Neuron (in vitro differentiated cells): Measurements from ENCODE around the gene ARHGEF10L.

ENCODE experiments used
- H2AFZ ChIP-seq: one replicate; pipeline ENCODE4 v1.6.1; 2013; ENCODE audit warnings: low read depth, mild to moderate bottlenecking, inconsistent platforms, low read length, moderate library complexity
- H3K27me3 ChIP-seq: one replicate; pipeline ENCODE4 v1.6.1; 2013; ENCODE audit warnings: low read length; ENCODE audit not compliant: insufficient read depth
- H3K36me3 ChIP-seq: one replicate; pipeline ENCODE4 v1.6.1; 2013; ENCODE audit warnings: low read length; ENCODE audit not compliant: insufficient read depth
- H3K4me1 ChIP-seq: one replicate; pipeline ENCODE4 v1.6.1; 2013; ENCODE audit warnings: low read length; ENCODE audit not compliant: insufficient read depth
- H3K4me3 ChIP-seq: 2 replicates; pipeline ENCODE4 v1.5.1; 2013; ENCODE audit warnings: mild to moderate bottlenecking, low read length, moderate library complexity
- H3K9me3 ChIP-seq: one replicate; pipeline ENCODE4 v1.6.1; 2013; ENCODE audit warnings: low read length

The ARHGEF10L gene

DNA sequence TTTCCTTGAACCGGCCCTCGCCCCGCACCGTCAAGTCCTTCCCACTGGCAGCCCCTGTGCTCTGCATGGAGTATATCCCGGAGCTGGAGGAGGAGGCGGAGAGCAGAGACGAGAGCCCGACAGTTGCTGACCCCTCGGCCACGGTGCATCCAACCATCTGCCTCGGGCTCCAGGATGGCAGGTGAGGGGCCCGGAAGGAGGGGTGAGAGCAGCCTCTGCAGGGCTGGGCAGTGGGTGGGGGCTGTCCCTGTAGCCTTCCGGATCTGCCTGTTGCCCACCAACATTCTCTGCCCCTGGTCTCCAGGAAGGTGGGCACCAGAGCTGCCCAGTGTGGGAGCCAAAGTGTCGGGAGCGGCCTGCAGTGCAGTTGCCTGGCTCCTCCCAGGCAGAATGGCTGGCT is 116.4 kb downstream of the ARHGEF10L start:
- H3K9me3 ChIP-seq: no peaks in the 10 kb centered on the region
- H3K36me3 ChIP-seq: peaks cover 35% of the 10 kb centered on the region
- H3K4me3 ChIP-seq: no peak overlapping the region
- H2AFZ ChIP-seq: no peak overlapping the region
- H3K4me1 ChIP-seq: peaks cover 10% of the 10 kb centered on the region
- H3K27me3 ChIP-seq: no peaks in the 10 kb centered on the region

DNA sequence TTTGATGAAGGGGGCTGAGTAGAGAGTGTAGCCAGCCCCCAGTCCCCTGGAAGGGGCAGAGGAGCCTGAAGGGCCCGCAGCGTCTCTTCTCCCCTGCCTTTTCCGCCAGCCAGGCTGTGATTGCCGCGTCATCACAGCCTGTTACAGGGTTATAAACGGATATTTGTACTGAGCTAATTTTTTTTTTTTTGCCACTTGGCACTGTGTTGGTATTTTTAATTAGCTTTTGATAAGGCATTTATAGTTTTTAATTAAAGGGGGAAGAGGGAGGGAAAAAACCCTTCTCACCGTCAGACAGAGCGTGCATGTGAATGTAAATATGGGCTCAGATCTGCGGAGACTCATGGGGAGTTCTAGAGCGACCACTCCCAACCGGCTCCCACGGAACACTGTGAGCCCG is 117.9 kb downstream of the ARHGEF10L start:
- Histone ChIP-seq H2AFZ (no peak overlapping the region), H3K36me3 (peaks cover 35% of the 10 kb centered on the region), H3K4me3 (no peak overlapping the region), H3K4me1 (peaks cover 10% of the 10 kb centered on the region), H3K27me3 (no peaks in the 10 kb centered on the region), H3K9me3 (no peaks in the 10 kb centered on the region)

DNA sequence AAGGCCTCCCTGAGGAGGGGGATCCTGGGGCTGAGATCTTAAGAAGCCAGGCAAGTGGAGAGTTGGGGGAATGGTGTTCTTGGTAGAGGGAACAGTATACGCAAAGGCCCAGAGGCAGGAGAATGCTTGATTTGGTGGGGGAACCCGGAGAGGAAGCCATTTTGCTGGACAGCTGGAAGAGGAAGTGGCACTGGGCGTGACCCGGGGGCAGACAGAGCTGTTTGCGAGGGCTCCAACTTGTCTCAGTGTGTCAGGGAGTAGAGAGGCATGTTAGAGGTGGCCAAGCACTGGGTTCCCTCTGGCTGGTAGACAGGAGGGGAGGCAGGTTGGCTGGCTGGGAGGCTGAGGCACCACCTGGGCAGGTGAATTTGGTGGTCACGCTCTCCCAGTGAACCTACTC is 119.3 kb downstream of the ARHGEF10L start:
- H3K9me3 ChIP-seq: no peaks in the 10 kb centered on the region
- H3K27me3 ChIP-seq: no peaks in the 10 kb centered on the region
- no peaks in the 10 kb centered on the region for H3K4me1 ChIP-seq
- H3K36me3 ChIP-seq: peaks cover 35% of the 10 kb centered on the region
- no peak overlapping the region for H2AFZ ChIP-seq
- no peak overlapping the region for H3K4me3 ChIP-seq

DNA sequence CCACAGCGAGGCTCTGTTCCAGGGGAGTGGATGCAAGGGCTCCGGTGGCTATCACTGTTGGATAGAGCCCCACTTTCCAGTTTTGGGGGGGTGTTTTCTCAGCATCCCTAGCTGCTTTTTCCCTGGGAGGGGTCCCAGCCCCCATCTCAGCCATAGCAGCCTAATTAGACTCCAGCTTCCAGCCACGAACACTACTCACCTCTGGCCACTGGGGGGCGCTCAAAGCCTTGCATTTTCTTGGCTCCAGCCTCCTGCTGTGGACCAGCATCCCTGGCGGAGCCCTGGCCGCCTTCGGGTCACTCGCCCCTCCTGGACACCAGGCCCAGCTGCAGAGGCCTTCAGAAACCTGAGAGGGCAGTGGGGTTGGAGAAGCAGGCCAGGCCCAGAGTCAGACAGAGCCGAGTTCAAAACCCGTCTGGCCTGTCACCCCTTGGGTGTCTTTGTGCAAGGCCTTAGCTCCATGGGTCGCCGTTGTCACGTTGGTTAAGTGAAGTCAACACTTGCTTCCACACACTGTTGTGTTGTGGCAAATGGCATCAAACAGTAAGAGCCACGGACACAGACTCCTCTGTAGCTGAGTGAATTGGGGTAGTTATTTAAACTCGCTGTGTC is 122.2 kb downstream of the ARHGEF10L start:
- Histone ChIP-seq H3K9me3 (no peaks in the 10 kb centered on the region), H3K4me1 (no peaks in the 10 kb centered on the region), H3K36me3 (peaks cover 39% of the 10 kb centered on the region), H2AFZ (no peak overlapping the region), H3K4me3 (no peak overlapping the region), H3K27me3 (no peaks in the 10 kb centered on the region)

DNA sequence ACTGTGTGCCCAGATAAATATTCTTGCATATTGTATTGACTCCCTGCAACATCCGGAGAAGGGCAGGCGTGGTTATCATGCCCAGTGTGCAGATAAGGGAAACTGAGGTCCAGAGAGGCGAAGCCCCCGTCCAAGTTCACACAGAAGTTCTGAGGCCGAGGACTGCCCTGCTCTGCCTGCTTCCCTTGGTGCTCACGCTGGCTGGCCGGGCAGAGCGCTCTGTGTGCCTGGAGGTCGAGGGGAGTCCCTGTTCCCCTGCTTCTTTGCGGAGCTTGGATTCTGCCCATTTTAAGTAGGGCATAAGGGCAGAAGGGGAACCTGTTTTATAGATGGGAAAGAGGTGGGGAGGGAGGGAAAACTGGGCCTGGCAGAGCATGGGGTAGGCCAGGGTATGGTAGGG is 122.8 kb downstream of the ARHGEF10L start:
- Histone ChIP-seq H3K27me3 (no peaks in the 10 kb centered on the region), H3K9me3 (no peaks in the 10 kb centered on the region), H3K4me1 (no peaks in the 10 kb centered on the region), H2AFZ (no peak overlapping the region), H3K36me3 (peaks cover 35% of the 10 kb centered on the region), H3K4me3 (no peak overlapping the region)

DNA sequence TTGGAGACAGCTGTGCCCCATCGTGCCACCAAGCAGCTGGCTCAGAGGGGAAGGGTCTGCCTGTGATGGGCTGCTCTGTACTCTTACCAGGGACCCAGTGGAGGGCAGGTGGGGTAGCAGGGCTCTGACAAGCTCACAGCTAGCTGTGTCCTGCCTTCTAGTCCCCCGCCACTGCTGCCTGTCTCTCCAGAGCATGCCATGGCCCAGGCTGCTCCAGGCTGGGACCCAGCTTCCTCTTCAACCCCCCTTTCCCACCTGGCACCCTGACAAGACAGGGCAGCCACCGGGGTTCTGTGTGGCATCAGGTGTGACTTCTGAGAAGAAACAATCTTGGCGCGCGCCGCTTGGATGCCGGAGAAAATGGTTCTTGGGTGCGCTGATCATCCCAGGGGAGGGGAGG is 123.3 kb downstream of the ARHGEF10L start:
- H2AFZ ChIP-seq: no peak overlapping the region
- no peaks in the 10 kb centered on the region for H3K9me3 ChIP-seq
- H3K27me3 ChIP-seq: no peaks in the 10 kb centered on the region
- H3K4me3 ChIP-seq: no peak overlapping the region
- H3K36me3 ChIP-seq: peaks cover 33% of the 10 kb centered on the region
- H3K4me1 ChIP-seq: no peaks in the 10 kb centered on the region

DNA sequence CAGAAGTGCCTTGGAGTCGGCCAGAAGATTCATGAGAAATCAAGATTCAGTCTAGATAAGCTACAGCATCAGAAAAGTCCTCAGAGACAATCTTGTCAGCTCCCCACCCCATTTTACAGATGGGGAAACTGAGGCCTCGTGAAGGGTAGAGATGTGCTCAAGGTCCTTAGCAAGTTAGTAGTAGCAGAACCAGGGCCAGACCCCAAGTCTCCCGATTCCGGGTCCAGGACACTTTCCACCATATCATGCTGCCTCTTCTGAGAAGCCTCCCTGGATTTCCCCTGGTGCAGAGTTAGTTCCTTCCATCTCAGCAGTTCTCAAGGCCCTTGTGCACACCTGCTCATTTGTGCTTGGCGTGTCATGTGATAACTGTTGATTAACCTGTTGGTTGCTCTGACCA is 124.1 kb downstream of the ARHGEF10L start:
- Histone ChIP-seq H3K27me3 (no peaks in the 10 kb centered on the region), H3K4me1 (no peaks in the 10 kb centered on the region), H2AFZ (no peak overlapping the region), H3K36me3 (peaks cover 27% of the 10 kb centered on the region), H3K9me3 (no peaks in the 10 kb centered on the region), H3K4me3 (no peak overlapping the region)

DNA sequence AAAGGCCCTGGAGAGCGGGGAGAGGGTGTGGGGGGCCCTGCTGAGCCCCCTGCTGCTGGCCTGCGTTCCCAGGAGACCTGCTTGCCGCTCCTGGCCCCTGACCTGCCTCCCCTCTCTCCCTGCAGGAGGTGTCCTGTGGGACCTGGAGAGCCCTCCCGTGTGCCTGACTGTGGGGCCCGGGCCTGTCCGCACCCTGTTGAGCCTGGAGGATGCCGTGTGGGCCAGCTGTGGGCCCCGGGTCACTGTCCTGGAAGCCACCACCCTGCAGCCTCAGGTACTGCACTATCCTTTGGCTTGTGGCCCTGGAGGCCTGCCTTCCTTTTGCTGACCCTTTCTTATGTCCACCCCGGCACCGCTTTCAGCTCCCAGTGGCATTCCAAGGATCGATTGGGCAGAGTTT is 124.8 kb downstream of the ARHGEF10L start:
- no peak overlapping the region for H3K4me3 ChIP-seq
- H3K9me3 ChIP-seq: no peaks in the 10 kb centered on the region
- H3K27me3 ChIP-seq: no peaks in the 10 kb centered on the region
- peaks cover 20% of the 10 kb centered on the region for H3K36me3 ChIP-seq
- H2AFZ ChIP-seq: no peak overlapping the region
- no peaks in the 10 kb centered on the region for H3K4me1 ChIP-seq

DNA sequence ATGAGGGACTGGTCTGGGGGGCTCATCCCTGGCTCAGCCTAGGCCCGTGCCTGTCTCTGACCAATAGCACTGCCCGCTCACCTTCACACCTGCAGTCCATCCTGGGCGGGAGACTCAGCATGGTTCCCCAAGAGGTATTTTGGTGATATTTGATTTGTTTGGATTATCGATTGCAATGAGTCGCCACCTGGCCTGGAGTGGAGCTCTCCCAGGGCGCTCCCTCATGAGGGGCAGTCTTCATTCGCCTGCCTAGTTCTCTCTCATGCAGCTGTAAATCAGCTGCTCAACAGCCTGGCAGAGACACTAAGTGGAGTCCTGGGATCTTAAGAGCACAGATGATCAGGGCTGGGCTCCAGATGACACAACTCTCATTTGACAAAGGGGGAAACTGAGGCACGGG is 125.6 kb downstream of the ARHGEF10L start:
- no peaks in the 10 kb centered on the region for H3K4me1 ChIP-seq
- no peaks in the 10 kb centered on the region for H3K9me3 ChIP-seq
- no peaks in the 10 kb centered on the region for H3K27me3 ChIP-seq
- peaks cover 19% of the 10 kb centered on the region for H3K36me3 ChIP-seq
- no peak overlapping the region for H2AFZ ChIP-seq
- H3K4me3 ChIP-seq: no peak overlapping the region

DNA sequence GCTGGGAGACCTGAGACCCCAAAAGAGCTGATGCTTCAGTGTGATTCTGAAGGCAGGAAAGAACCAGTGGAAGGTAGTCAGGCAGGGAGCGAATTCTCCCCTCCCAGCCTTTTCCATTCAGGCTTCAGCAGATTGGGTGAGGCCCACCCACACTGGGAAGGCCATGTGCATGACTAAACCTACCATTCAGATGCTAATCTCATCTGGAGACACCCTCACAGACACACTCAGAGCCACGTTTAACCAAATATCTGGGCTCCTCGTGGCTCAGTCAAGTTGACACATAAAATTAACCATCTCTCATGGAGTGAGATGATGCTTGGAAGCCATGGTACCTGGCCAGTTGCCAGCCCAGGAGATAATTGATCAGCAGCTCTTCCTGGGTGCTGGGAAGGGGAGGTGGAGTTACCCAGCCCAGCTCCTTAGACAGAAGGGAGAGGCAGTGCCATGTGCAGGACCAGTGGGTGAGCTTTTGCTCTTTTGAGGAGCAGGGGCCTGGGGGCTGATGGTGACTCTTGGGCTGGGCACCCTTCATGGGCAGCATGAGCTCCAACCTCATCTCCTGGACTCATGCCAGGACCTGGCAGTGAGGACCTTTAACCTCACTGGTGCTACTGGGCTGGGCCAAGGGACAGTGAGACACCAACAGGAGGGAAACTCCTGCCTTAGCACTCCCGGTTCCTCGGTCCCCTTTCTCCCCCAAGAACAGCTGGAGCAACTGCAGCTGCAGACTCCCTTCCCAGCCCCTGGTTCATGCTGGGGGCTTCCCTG is 126.6 kb downstream of the ARHGEF10L start:
- Histone ChIP-seq H2AFZ (no peak overlapping the region), H3K4me1 (peaks cover 5% of the 10 kb centered on the region), H3K4me3 (no peak overlapping the region), H3K36me3 (peaks cover 19% of the 10 kb centered on the region), H3K27me3 (no peaks in the 10 kb centered on the region), H3K9me3 (no peaks in the 10 kb centered on the region)

DNA sequence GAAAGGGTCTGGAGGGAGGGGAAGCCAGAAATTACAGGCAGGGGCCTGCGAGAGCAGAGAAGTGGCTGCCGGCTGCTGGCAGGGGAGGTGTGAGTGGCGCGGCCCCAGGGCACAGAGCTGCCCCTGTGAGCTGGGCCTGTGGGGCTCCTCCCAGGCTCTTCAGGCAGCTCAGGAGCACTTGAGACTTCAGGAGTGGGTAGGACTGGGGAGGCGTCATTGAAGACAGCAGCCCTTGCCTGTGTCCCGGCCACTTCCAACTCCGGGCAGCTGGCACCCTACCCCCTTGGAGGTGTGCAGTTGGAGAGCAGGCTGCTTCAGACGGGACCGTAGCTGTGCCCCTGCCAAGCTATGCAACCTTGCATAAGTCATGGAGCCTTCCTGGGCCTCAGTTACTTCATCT is 128.1 kb downstream of the ARHGEF10L start:
- no peak overlapping the region for H2AFZ ChIP-seq
- no peaks in the 10 kb centered on the region for H3K27me3 ChIP-seq
- H3K4me3 ChIP-seq: no peak overlapping the region

DNA sequence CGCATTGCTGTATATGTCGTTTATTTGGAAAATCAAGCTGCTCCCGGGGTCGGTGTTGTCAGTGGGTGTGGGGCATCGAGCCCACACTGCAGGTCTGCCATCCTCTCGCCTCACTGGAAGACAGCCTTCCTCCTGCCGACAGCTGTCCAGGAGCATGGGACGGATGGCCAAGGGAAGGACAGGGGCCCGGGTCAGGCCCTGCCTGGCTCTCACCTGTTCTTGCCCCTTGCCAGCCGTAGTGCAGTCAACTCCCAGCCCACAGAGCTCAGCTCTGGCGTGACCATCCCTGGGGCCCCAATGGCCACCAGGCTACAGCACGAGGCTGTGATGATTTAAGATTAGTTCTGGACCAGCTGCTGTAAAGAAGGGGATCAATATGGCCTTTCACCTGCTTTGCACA is 128.7 kb downstream of the ARHGEF10L start:
- H3K36me3 ChIP-seq: peaks cover 19% of the 10 kb centered on the region
- no peak overlapping the region for H3K4me3 ChIP-seq
- no peaks in the 10 kb centered on the region for H3K27me3 ChIP-seq
- H3K4me1 ChIP-seq: peaks cover 25% of the 10 kb centered on the region
- no peak overlapping the region for H2AFZ ChIP-seq
- no peaks in the 10 kb centered on the region for H3K9me3 ChIP-seq

More for the DNA sequence above, 128.1 kb downstream of the ARHGEF10L start:
- Histone ChIP-seq H3K4me1 (peaks cover 20% of the 10 kb centered on the region), H3K36me3 (peaks cover 19% of the 10 kb centered on the region), H3K9me3 (no peaks in the 10 kb centered on the region)

DNA sequence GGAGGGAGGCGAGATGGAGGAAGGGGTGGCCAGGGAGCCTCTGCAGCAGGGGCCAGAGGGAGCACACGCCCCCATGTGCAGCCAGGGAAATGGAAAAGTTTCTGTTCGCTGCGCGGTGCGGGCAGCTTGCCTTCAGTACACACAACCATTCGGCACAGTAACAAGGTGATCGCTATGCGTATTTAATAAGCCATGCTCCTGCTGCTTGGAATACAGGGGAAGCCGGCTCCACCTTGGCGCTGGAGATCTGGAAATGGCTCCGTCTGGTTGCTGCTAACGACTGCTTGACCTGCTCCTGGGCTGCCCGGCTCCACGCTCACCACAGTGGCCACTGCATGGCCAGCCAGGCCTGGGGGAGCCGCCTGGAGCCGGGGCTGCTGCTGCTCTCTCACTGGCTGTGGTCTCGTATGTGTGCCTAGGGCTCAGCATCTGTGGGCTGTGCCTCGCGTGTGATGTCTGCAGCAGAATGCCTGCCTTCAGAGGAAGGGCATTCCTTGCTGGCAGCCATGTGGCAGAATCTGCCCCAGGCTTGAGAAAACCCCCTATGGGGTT is 129.2 kb downstream of the ARHGEF10L start:
- H3K27me3 ChIP-seq: no peaks in the 10 kb centered on the region
- no peak overlapping the region for H3K4me3 ChIP-seq
- H3K36me3 ChIP-seq: peaks cover 19% of the 10 kb centered on the region
- no peaks in the 10 kb centered on the region for H3K9me3 ChIP-seq
- H3K4me1 ChIP-seq: peaks cover 30% of the 10 kb centered on the region
- H2AFZ ChIP-seq: no peak overlapping the region
